HEK293 (cell line): ENCODE measurements around the gene ZNF343.

ENCODE experiments used
- CTCF ChIA-PET: fragments of 350-600 bp; formaldehyde crosslinking; extraction: SDS; loops from one replicate; lab custom pipeline; 2021; ENCODE audit warnings: antibody characterized with exemption; lab: Yijun Ruan, JAX
- POLR2A ChIA-PET: fragments of 300-600 bp; formaldehyde crosslinking; extraction: SDS; loops from one replicate; lab custom pipeline; 2020; ENCODE audit warnings: antibody characterized with exemption, inconsistent platforms; lab: Yijun Ruan, JAX
- H3K27ac ChIP-seq: fragments of 200-500 bp; sonication (Bioruptor generic); 2 replicates; pipeline ENCODE4 v1.5.1; 2014; ENCODE audit warnings: low read depth, low read length, control low read depth, inconsistent platforms; ENCODE audit errors: extremely low read depth
- H3K36me3 ChIP-seq, 2 experiments: fragments of 200-500 bp in 1 of 2; sonication (Bioruptor generic) in 1 of 2; 1 replicate in 1 of 2; 2 replicates in 1 of 2; pipeline ENCODE4 v1.5.1; 2014 to 2017; ENCODE audit warnings: inconsistent platforms in 2 of 2, low read length in 2 of 2; ENCODE audit not compliant: control insufficient read depth in 2 of 2, insufficient read depth in 1 of 2
- H3K4me1 ChIP-seq: fragments of 200-500 bp; sonication (Bioruptor generic); 2 replicates; pipeline ENCODE4 v1.5.1; 2014; ENCODE audit warnings: mild to moderate bottlenecking, low read length, inconsistent platforms; ENCODE audit not compliant: control insufficient read depth, insufficient read depth
- H3K4me3 ChIP-seq: 2 replicates; pipeline ENCODE4 v1.5.1; 2011; ENCODE audit warnings: low read depth, mild to moderate bottlenecking, control low read depth, low read length, moderate library complexity
- H3K9me3 ChIP-seq: fragments of 200-500 bp; sonication (Bioruptor generic); 2 replicates; pipeline ENCODE4 v1.5.1; 2014; ENCODE audit warnings: low read depth, low read length, inconsistent platforms; ENCODE audit not compliant: control insufficient read depth, insufficient read depth
- GLI2 ChIP-seq: fragments of 450-650 bp; formaldehyde crosslinking; IDR thresholded peaks from 2 replicates; pipeline ENCODE4; 2017; ENCODE audit warnings: missing biosample characterization, missing genetic modification characterization, low read depth, borderline replicate concordance
- GLIS2 ChIP-seq: fragments of 450-650 bp; formaldehyde crosslinking; IDR thresholded peaks from 2 replicates; pipeline ENCODE4 v1.5.1; 2016; ENCODE audit warnings: missing biosample characterization, missing genetic modification characterization
- KLF1 ChIP-seq: fragments of 450-650 bp; formaldehyde crosslinking; IDR thresholded peaks from 2 replicates; pipeline ENCODE4 v1.5.1; 2016; ENCODE audit warnings: missing biosample characterization, missing genetic modification characterization
- SCRT2 ChIP-seq: fragments of 450-650 bp; formaldehyde crosslinking; IDR thresholded peaks from 2 replicates; pipeline ENCODE4 v1.5.1; 2016; ENCODE audit warnings: missing biosample characterization, missing genetic modification characterization
- SP3 ChIP-seq: fragments of 450-650 bp; formaldehyde crosslinking; IDR thresholded peaks from 2 replicates; pipeline ENCODE4 v1.5.1; 2016; ENCODE audit warnings: missing biosample characterization, missing genetic modification characterization
- SP7 ChIP-seq: fragments of 450-650 bp; formaldehyde crosslinking; IDR thresholded peaks from 2 replicates; pipeline ENCODE4 v1.5.1; 2016; ENCODE audit warnings: missing biosample characterization, missing genetic modification characterization
- ZBTB17 ChIP-seq: fragments of 450-650 bp; formaldehyde crosslinking; IDR thresholded peaks from 2 replicates; pipeline ENCODE4 v1.5.1; 2016; ENCODE audit warnings: missing biosample characterization, missing genetic modification characterization
- ZBTB48 ChIP-seq: fragments of 450-650 bp; formaldehyde crosslinking; IDR thresholded peaks from 2 replicates; pipeline ENCODE4 v1.5.1; 2016; ENCODE audit warnings: missing biosample characterization, missing genetic modification characterization
- ZEB2 ChIP-seq: fragments of 450-650 bp; formaldehyde crosslinking; IDR thresholded peaks from 2 replicates; pipeline ENCODE4 v1.5.1; 2016; ENCODE audit warnings: missing biosample characterization, missing genetic modification characterization
- ZNF10 ChIP-seq: fragments of 450-650 bp; formaldehyde crosslinking; IDR thresholded peaks from 2 replicates; pipeline ENCODE4 v1.5.1; 2017; ENCODE audit warnings: missing biosample characterization, missing genetic modification characterization
- ZNF335 ChIP-seq: fragments of 450-650 bp; formaldehyde crosslinking; conservative IDR thresholded peaks from 2 replicates; pipeline ENCODE4 v1.5.1; 2016; ENCODE audit warnings: missing biosample characterization, missing genetic modification characterization
- ZNF473 ChIP-seq: fragments of 450-650 bp; formaldehyde crosslinking; IDR thresholded peaks from 2 replicates; pipeline ENCODE4 v1.5.1; 2017; ENCODE audit warnings: missing biosample characterization, missing genetic modification characterization
- ZNF658 ChIP-seq: fragments of 450-650 bp; formaldehyde crosslinking; IDR thresholded peaks from 2 replicates; pipeline ENCODE4; 2016; ENCODE audit warnings: missing biosample characterization, missing genetic modification characterization
- TF ChIP-seq, protein P1 (sequence below): fragments of 450-650 bp; formaldehyde crosslinking; IDR thresholded peaks from 2 replicates; pipeline ENCODE4 v1.5.1; 2017; ENCODE audit warnings: missing biosample characterization, missing genetic modification characterization
- TF ChIP-seq, protein P2 (sequence below): IDR thresholded peaks from 2 replicates; pipeline ENCODE4 v1.6.1; 2011; ENCODE audit warnings: mild to moderate bottlenecking, low read depth, low read length, borderline replicate concordance
- TF ChIP-seq, protein P3 (sequence below): fragments of 450-650 bp; formaldehyde crosslinking; IDR thresholded peaks from 2 replicates; pipeline ENCODE4 v1.5.1; 2016; ENCODE audit warnings: missing biosample characterization, missing genetic modification characterization, low read depth
- TF ChIP-seq, protein P4 (sequence below): fragments of 450-650 bp; formaldehyde crosslinking; IDR thresholded peaks from 2 replicates; pipeline ENCODE4 v1.5.1; 2016; ENCODE audit warnings: missing biosample characterization, missing genetic modification characterization

ZNF343 gene

DNA sequence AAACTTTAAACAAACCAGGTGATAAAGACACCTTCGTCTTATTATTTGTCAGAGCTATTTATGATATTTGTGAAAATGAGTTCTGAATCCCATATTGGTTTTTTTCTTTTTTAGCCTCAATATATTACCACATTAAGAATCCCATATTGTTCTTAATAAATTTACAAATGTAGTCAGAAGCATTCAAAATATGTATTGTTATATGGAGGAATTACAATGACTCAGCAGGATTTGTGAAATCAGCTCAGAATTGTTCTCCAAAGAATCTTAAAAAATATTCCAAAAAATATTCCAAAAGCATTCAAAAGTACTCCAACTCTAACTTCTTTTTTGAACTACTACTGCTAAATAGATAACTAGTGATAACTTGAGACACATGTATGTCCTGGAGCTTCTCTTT, 6.5 kb upstream of the ZNF343 start (continued):
- TF ChIP-seq, protein P1, sequence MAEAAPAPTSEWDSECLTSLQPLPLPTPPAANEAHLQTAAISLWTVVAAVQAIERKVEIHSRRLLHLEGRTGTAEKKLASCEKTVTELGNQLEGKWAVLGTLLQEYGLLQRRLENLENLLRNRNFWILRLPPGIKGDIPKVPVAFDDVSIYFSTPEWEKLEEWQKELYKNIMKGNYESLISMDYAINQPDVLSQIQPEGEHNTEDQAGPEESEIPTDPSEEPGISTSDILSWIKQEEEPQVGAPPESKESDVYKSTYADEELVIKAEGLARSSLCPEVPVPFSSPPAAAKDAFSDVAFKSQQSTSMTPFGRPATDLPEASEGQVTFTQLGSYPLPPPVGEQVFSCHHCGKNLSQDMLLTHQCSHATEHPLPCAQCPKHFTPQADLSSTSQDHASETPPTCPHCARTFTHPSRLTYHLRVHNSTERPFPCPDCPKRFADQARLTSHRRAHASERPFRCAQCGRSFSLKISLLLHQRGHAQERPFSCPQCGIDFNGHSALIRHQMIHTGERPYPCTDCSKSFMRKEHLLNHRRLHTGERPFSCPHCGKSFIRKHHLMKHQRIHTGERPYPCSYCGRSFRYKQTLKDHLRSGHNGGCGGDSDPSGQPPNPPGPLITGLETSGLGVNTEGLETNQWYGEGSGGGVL (tag by site-specific recombination): no peak
- TF ChIP-seq, all 188 proteins: peak for 0

DNA sequence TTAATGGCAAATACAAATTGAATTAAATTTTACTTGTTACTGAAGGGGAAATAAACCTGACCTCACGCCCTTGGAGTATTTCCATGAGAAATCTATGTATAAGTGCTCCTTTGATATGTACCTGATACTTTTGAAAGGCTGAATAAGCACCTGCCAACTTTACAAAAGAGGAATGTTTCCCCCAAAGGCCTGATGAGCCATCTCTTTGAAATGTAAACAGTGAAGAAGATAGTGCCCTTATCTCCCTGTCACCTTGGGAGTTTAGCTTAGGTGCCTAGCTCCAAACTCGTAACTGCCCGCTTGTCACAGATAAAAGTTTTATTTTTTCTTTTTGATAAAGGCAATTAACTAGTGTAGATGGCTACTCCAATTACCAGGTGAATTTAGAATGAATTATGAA, 1.1 kb upstream of the ZNF343 start:
- Histone ChIP-seq H3K36me3 (no peaks in the 10 kb centered on the region), H3K4me3 (no peak overlapping the region), H3K4me1 (peaks cover 4% of the 10 kb centered on the region; the same call in 1 of the 2 replicates), H3K27ac (no peak overlapping the region), H3K9me3 (no peaks in the 10 kb centered on the region)
- TF ChIP-seq ZEB2 (no peak), SP7 (no peak), GLI2 (tag by site-specific recombination) (no peak), ZNF473 (tag by site-specific recombination) (no peak)
- CTCF ChIA-PET: interaction anchor here (12.4 kb wide), 1 partner anchor 13 kb away, joined by 171 read pairs; no protein-coding TSS in a partner anchor
- POLR2A ChIA-PET: interaction anchor here (2.2 to 3.4 kb wide), 2 partner anchors 12 to 142 kb away, joined by 7 to 9 read pairs; no protein-coding TSS in a partner anchor

DNA sequence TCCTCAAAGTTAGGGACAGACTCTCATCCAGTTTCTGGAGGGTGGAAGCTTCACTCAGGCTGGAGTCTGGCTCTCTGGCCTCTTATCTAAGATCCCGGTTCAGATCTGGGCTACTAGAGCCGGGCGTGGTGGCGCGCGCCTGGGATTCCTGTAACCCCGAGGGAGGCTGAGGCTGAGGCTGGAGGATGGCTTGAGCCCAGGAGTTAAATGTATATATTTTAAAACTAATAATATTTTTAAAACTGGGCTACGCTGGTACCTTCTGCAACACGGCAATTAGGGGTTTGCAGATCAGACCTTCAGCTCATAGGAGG, 710 bp upstream of the ZNF343 start:
- POLR2A ChIA-PET: interaction anchor here (2.2 to 3.4 kb wide), 3 partner anchors 12 to 142 kb away, joined by 7 to 34 read pairs (median 9); partner anchors contain the start of gene SNRPB

DNA sequence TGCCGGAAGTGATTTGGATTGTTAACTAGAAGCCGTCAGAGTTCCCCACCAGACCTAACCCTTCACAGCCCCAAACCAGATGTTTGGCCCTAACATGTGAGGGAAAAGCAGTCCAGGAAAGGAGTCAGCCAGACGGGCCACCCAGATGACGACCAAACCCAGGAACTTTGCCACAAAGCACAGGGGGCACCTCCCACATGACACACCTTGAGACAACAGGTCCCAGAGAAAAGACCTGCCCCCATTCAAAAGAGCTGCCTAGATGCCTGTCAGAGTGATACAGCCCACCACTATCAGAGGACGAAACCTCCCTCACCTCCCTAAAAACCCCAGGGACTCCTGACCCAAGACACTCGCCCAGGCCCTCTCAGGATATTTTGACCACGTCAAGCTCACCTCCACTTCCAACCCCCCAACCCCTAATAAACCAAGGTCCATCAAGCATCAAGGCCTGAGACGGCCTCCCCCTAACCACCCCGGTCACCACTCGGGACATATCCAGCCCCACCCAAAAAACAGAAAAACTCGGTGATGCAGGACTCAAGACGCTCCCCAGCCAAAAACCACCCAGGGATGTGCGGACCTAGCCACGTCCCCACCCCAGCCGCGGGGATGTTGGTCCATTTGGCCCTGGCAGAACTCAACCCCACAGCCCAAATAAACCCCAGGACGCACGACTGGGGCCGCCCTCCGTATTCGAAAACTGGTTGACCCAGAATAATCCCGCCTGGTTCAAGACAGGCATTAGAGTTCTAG, 662 bp downstream of the ZNF343 start:
- H3K36me3 ChIP-seq: no peaks in the 10 kb centered on the region
- peak; percentile 95 for TF ChIP-seq ZNF335
- TF ChIP-seq, protein P2, sequence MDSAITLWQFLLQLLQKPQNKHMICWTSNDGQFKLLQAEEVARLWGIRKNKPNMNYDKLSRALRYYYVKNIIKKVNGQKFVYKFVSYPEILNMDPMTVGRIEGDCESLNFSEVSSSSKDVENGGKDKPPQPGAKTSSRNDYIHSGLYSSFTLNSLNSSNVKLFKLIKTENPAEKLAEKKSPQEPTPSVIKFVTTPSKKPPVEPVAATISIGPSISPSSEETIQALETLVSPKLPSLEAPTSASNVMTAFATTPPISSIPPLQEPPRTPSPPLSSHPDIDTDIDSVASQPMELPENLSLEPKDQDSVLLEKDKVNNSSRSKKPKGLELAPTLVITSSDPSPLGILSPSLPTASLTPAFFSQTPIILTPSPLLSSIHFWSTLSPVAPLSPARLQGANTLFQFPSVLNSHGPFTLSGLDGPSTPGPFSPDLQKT: no peak
- peak; percentile 77 for TF ChIP-seq SCRT2 (tag by site-specific recombination)
- peak; percentile 90 for TF ChIP-seq ZNF10 (tag by site-specific recombination)
- TF ChIP-seq GLIS2: 0 out of 2 replicates have a peak, but pooled peaks have one; percentile 36
- TF ChIP-seq ZBTB48 (tag by site-specific recombination): peak; percentile 33; the same call in 1 of the 2 replicates
- TF ChIP-seq, protein P3, sequence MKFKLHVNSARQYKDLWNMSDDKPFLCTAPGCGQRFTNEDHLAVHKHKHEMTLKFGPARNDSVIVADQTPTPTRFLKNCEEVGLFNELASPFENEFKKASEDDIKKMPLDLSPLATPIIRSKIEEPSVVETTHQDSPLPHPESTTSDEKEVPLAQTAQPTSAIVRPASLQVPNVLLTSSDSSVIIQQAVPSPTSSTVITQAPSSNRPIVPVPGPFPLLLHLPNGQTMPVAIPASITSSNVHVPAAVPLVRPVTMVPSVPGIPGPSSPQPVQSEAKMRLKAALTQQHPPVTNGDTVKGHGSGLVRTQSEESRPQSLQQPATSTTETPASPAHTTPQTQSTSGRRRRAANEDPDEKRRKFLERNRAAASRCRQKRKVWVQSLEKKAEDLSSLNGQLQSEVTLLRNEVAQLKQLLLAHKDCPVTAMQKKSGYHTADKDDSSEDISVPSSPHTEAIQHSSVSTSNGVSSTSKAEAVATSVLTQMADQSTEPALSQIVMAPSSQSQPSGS (tag by site-specific recombination): no peak
- TF ChIP-seq, protein P4, sequence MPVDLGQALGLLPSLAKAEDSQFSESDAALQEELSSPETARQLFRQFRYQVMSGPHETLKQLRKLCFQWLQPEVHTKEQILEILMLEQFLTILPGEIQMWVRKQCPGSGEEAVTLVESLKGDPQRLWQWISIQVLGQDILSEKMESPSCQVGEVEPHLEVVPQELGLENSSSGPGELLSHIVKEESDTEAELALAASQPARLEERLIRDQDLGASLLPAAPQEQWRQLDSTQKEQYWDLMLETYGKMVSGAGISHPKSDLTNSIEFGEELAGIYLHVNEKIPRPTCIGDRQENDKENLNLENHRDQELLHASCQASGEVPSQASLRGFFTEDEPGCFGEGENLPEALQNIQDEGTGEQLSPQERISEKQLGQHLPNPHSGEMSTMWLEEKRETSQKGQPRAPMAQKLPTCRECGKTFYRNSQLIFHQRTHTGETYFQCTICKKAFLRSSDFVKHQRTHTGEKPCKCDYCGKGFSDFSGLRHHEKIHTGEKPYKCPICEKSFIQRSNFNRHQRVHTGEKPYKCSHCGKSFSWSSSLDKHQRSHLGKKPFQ: no peak
- peak; percentile 30 for TF ChIP-seq KLF1
- TF ChIP-seq ZNF658 (tag by site-specific recombination): no peak
- peak; percentile 18; the same call in 1 of the 2 replicates for TF ChIP-seq SP3 (tag by site-specific recombination)
- TF ChIP-seq, all 188 proteins: peak for 7
- Histone ChIP-seq H3K9me3 (no peaks in the 10 kb centered on the region), H3K4me3 (peak overlapping the region; percentile 76), H3K27ac (peak overlapping the region; percentile 93), H3K4me1 (peaks cover 4% of the 10 kb centered on the region; the same call in 1 of the 2 replicates)
- ChIA-PET CTCF (interaction anchor here (0.5 to 12.4 kb wide), 3 partner anchors 11 to 196 kb away, joined by 3 to 171 read pairs (median 5); no protein-coding TSS in a partner anchor), POLR2A (interaction anchor here (1.0 to 3.4 kb wide), 5 partner anchors 14 to 143 kb away, joined by 4 to 34 read pairs (median 7); partner anchors contain the start of gene SNRPB)

More for the DNA sequence above, 710 bp upstream of the ZNF343 start:
- Histone ChIP-seq H3K9me3 (no peaks in the 10 kb centered on the region), H3K27ac (peak overlapping the region; percentile 93), H3K4me1 (peaks cover 4% of the 10 kb centered on the region; the same call in 1 of the 2 replicates), H3K36me3 (no peaks in the 10 kb centered on the region), H3K4me3 (peak overlapping the region; percentile 76)
- no peak for TF ChIP-seq ZBTB17
- CTCF ChIA-PET: interaction anchor here (0.6 to 12.4 kb wide), 2 partner anchors 13 to 1228 kb away, joined by 4 to 171 read pairs; no protein-coding TSS in a partner anchor
